Astrocyte of the cerebellum (primary cell): Measurements from ENCODE around the gene ZNF30.
A peak's percentile ranks its signal among the peaks of the same experiment; 100 is the strongest.

Source experiments
- DNase-seq: peaks from one replicate; pipeline ENCODE4 v3.0.0-alpha.2; 2011; ENCODE audit warnings: low read depth
- H3K4me3 ChIP-seq: 2 replicates; pipeline ENCODE4 v1.5.1; 2011; ENCODE audit warnings: mild to moderate bottlenecking, low read depth, low read length, moderate library complexity
- in situ Hi-C: cut with HindIII; loops from 2 replicates; pipeline ENCODE4 v1.10.0; 2017; ENCODE audit warnings: low sequenced_read_pairs
- TF ChIP-seq, protein P1 (sequence below): IDR thresholded peaks from 2 replicates; pipeline ENCODE4 v1.5.1; 2012; ENCODE audit warnings: low read length, low read depth, moderate library complexity, mild to moderate bottlenecking; ENCODE audit errors: missing control alignments

The ZNF30 gene

DNA sequence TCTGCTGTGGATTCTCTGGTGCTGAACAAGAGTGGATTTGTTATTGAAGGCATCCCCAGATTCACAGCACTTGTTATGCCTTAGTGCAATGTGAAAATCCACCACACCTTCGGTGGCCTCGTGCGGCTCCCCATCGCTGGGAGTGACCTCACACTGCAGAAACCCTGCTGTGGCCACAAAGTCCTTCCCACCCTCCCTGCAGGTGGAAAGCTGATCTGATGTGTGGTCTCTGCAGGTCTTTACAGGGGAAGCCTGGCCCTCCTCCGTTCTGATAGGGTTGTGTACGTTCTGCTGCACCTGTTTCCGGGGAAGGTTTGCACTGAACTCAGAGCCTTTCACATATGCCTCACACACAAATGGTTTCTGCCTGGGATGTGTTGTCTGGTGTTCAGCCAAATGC is 32.3 kb downstream of the ZNF30 start:
- no peak overlapping the region for H3K4me3 ChIP-seq

DNA sequence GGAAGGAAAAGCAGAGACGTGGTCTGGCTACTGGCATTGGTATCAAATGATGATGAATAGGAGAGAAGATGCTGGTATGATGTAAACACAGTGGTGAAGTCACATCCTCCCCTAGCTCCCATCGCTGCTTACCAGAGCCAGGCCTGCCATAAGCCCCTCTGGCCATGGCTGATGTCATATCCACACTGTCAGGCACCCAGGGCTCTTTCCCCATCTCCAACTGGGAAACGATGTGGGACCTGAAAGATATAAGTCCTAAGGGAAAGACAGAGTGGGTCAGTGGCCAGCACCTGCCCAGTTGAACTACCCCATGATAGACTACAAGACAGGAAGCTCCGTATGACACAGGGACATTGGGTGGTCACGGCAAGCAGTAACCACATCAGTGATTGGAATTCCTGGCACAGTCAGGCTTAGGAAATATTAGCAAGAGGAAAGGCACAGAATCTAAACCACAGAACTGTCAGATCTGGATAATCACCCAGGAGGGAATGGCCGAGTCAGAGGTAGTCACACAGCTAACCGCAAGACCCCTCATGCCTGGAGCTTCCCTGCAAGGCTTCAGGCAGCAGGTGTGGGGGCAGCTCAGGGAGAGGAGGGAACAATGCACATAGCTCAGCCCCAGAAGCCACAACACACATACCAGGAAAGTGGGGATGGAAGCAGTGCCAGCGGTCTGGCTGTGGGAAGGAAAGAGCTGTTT is 33.6 kb downstream of the ZNF30 start:
- DNase-seq, result peak; percentile 90
- in situ Hi-C loops, result no loop called here
- TF ChIP-seq, protein P1, sequence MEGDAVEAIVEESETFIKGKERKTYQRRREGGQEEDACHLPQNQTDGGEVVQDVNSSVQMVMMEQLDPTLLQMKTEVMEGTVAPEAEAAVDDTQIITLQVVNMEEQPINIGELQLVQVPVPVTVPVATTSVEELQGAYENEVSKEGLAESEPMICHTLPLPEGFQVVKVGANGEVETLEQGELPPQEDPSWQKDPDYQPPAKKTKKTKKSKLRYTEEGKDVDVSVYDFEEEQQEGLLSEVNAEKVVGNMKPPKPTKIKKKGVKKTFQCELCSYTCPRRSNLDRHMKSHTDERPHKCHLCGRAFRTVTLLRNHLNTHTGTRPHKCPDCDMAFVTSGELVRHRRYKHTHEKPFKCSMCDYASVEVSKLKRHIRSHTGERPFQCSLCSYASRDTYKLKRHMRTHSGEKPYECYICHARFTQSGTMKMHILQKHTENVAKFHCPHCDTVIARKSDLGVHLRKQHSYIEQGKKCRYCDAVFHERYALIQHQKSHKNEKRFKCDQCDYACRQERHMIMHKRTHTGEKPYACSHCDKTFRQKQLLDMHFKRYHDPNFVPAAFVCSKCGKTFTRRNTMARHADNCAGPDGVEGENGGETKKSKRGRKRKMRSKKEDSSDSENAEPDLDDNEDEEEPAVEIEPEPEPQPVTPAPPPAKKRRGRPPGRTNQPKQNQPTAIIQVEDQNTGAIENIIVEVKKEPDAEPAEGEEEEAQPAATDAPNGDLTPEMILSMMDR, result no peak
- H3K4me3 ChIP-seq, result no peak overlapping the region

More for the DNA sequence above, 32.3 kb downstream of the ZNF30 start:
- DNase-seq, result no peak
- TF ChIP-seq, protein P1, result no peak
- in situ Hi-C loops, result no loop called here

DNA sequence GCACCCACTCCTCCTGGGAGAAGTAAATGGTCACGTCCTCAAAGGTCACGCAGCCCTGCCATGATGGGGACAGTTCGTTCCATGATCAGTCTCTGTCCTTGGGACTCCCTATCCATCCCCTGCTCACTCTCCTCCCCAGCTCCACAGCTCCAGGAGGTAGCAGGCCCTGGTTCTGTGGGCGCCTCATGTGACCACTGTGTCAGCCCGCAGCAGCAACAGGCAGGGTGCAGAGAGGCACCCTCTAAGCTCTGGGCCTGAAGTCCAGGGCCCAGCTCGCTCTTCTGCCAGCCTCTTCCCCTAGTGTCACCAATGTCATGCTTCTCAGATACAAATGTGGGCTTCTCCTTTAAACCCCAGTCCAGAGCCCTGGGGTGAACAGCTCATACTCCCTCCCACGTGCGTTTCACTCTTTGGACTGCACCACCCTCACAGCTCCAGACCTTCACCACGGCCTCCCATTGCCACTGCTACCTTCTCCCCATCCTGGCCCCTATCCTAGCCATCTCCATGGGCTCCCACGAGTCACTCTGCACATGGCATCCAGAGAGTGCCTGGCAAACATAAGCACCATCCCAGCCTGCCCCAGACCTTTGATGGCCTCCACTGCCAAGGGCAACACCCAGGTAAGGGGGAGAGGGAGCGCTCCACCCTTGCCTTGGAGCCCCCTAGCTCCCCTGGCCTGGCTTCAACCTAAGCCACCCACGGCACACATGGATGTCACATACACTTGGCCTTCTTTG is 34.4 kb downstream of the ZNF30 start:
- no peak for DNase-seq
- TF ChIP-seq, protein P1, result no peak
- in situ Hi-C loops, result no loop called here
- H3K4me3 ChIP-seq, result no peak overlapping the region

DNA sequence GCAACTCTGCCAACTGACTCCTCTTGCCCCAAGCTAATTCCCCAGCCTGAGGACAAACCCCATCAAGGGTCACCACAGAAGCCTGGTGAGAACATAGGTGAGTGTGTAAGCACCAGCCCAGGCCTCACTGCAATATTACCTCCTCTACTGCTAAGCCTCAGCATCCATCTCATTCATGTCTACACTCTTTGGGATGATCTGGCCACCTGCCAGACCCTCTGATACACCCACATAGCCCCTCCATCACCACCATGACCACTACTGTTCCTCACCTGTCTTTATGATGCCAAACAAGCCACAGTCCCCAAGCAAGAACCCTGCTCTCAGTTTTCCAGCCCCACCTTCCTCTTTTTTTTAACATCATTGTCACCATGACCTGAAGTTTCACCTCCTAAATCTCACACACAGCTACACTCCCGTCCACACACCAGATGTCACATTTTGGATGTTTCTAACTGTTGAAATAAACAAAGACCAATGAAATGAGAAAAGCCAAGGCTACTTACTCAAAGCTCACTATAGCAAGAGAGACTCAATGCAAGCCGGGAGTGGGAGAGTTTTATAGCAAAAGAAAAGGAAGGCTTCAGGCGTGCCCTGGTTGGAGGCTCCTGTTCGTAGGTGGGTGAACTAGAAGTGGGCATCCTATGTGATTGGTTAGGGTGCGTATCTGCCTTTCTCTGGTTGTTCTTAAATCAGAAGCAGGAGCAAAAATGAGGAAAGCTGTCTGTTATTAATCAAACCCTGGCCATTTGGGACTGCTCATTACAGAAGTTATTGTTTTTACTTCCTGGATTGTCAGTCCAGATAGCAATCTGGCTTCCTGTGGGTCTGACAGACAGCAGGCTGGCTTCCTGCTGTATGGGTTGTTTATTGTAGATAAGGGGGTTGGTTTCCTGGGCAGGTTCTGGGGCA is 35.3 kb downstream of the ZNF30 start:
- in situ Hi-C loops, result no loop called here
- peak overlapping the region; percentile 78 for H3K4me3 ChIP-seq
- TF ChIP-seq, protein P1, result no peak
- DNase-seq, result no peak

DNA sequence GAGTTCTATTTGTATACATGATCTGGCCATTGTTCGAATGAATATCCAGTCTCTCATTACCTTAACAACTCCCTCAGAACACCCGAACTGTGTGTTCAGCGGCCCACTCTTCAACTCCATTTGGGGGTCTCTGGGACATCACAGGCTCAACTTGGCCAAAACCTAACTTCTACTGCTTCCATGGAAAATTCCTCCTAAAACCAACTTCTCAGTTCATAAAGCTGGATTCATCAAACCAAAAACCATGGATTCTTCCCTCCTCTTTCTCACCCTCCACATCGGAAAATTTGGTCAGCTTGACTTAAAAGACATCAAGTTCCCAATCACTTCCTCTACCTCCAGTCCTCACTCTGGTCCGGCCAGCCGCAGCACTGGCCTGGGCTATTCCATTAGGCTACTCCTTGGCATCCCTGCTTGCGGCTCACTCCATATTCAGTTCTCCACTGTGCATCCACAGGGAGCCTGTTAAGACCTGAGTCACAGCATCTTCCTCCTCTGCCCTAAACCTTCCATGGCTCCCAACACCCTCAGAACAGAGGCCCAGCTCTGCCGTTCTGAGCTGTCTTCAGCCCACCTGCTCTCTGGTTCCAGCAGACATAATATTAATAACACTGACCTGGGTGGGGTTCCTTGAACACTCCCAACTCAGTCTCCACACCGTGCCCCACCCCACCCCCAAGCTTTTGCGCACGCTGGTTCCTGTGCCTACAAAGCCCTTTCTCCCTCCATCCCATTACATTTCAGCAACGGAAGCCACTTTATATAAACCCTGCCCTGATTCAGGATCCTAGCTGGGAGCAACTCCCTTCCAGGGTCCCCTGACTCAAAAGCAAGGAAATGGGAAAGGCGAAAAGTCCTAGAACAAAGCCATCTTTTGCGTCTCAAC is 36.2 kb downstream of the ZNF30 start:
- H3K4me3 ChIP-seq, result peak overlapping the region; percentile 78
- in situ Hi-C loops, result no loop called here
- no peak for DNase-seq
- TF ChIP-seq, protein P1, result no peak
